Stimulated activated CD4-positive, alpha-beta T cell treated with anti-CD3 and anti-CD28 coated beads, Interleukin-12 subunit alpha, Interleukin-12 subunit beta, amount 100 ng/mL, for 4 hours (primary cell): Measurements from ENCODE around the gene C1QA.
"Not testable (repeated sequence)": the region's sequence is repeated elsewhere in the genome, so short reads cannot be mapped to it uniquely, and the experiment has no call there.

Experiments used
- DNase-seq: peaks from one replicate; pipeline ENCODE4 v3.0.0-alpha.2; 2020

Gene C1QA

GRCh38 chr1:22676151-22676550 lies 39.7 kb downstream of the C1QA start:
- not testable (repeated sequence) for DNase-seq

DNA sequence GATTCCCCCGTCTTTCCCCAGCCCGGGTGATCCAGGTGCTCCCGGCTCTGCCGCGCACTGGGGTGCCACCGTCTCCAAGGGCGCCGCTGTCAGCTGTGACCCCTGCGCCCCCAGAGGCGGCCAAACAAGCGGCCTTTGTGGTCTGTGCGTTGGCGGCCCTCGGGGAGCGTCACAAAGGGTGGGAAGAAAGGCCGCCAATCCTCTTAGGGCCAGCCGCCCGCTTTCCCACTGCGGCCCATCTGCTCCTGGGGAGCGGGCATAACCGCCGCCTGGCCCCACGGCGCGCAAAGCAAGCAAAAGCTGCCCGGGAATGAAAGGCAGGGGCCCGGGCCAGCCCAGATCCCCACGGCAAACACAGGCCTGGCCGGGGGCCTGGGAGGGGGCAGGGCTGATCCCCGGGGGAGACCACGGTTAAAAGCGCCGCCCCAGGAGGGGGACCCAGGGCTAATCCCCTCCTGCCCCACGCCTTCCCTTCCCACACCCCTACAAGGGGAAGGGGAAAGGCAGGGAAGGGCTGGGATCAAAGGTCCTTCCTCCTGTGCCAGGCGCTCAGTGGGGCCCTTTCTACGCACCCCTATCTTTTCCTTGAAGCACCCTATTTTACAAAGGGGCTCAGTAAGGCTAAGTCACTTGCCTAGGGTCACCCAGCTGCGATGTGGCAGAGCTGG lies 40.6 kb downstream of the C1QA start:
- no peak for DNase-seq

GRCh38 chr1:22677931-22678896 lies 41.8 kb downstream of the C1QA start:
- no peak for DNase-seq

DNA sequence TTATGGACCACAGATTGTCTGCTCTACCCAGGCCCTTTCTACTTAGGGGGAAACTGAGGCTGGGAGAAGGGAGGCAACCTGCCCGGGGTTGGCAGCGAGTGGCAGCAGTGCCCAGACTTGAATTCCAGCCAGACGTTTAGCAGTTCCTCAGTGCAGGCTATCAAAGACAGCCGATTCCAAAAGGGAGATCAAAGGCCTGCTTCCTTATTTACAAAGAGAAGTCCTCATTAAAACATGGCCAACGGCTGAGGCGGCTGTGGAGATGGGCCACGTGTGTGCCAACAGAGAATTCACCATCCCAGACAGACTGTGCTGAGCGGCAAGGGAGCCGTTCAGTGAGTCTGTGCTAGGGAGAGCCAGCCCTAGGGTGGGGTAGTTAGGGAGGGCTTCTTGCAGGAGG lies 44.3 kb downstream of the C1QA start:
- no peak for DNase-seq

DNA sequence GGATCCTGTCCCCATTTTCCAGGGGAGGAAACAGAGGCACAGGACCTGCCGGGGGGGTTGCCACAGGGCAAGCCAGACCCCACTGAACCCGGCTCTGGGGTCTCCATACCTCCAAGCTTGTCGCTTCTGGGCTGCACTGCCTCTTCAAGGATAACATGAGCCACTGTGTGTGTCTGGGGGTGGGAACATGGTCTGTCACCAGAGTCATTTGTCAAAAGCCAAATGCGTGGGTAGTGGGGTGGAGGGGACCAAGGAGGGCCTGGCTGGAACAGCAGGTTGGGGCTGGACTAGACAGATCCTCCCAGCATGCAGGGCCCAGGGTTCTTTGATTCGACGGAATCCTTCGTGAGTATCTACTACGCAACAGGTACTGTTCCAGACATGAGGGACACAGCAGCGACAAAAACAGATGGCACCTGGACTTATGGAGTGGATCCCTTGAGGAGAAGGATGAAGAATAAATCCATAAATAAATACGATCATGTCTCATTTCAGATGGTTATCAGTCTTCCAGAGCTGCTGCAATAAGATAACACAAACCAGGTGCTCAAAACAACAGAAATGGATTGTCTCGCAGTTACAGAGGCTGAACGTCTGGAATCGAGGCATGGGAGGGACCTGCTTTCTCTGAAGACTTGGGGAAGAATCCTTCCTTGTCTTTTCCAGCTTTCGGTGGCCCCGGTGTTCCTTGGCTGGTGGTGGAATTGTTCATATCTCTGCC lies 45.3 kb downstream of the C1QA start:
- no peak for DNase-seq

DNA sequence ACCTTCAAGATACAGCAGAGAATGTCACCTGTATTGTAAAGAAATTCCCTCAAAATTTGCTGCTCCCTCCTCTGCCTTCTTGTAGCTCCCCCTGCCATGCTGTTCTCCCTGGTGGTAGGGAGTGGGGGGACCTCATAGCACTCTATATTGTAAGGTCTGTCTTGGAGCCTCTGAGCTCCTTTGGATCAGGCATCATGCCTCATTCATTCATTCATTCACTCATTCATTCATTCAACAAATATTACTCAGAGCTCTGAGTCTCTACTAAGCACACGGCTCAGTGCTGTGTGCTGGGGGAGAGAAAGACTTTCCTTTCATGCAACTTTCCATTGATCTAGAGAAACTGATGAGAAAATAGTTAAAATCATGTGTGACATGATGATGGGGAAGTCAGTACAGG lies 47.1 kb downstream of the C1QA start:
- DNase-seq = no peak

DNA sequence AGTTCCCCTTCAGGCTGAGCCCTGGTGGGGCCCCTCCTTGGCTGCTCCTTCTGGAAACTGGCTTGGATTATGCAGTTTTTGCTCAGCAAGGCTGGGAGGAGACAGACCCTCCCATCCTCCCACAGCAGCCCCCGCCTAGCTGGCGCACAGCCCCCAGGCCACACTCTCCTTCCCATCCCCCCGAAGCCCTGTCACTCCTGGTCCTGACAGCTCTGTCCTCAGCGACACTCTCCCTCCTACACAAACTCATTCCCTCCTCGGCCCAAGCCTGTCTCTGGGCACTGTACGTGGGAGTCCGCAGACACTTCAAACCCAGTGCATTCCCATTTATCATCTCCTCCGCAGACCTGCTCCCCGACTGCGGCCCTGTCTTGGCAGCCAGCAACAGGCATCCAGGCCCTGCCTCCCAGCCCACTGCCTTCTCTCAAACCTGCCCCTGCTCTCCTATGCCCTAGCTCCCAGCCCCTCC lies 49.2 kb downstream of the C1QA start:
- DNase-seq = no peak

DNA sequence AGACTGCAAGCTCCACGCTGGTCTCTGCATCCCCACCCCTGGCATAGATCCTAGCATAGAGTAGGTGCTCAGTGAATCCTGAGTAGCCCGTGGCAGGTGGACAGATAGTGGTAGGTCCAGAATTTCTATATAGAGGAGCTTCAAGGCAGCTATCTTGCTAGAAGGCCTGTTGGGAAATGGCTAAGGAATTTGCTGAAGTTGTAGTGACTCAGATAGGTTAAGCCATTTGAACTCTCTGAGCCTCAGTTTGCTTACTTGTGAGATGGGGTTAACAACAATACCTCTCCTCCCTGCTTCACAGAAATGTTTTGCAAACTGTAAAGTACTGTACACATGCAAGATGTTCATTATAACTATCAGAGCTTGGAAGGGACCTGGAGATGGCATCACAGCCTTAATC lies 50.8 kb downstream of the C1QA start:
- no peak for DNase-seq

- no peak for DNase-seq
Measured at GRCh38 chr1:22688466-22688865, 52.0 kb downstream of the C1QA start.
